ENCODE results near the gene BAK1.

BAK1 gene

DNA sequence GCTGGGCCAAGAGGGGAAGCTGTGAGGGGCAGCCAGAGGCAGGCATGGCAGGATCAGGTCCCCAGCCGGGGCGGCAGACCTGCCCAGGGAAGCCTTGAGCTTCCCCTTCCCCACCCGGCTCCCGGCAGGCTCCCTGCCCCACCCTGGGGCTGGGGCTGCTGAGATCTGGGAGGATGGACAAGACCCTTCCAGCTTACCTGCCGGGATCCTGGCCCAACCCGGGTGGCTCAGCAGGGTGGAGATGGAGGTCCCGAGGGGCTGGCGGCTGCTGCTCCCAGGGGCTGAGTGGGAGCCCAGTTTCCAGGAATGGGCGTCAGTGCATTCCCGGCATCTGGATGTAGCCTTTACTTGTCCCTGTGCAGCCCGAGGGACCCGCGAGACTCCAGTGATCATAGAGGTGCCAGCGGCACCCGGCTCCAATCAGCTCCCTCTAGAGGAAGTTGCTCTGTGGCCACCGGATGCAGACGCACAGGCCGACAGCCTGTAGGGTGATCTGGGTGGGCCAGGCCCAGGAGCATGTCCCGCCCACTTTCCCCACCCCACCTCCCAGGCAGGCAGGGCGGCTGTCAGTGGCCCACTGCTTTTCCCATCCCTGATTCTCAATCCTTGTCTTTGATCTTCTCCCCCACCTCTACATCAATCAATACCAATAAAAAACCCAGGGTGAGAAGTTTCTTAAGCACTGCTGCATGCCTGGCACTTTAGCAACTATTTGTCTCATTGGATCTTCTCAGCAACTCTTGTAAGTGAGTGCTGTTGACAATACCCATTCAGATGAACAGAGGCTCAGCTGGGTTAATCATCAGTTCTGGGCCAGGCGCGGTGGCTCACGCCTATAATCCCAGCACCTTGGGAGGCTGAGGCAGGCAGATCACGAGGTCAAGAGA, at the start of gene BAK1:
Gene BAK1, minus strand, starts transcription at position 449 of the 887 bp plus-strand sequence. CDS start 2,672 bp downstream, outside the sequence.
- peak; percentile 94 for DNase-seq (ENCODE audit: low spot score)

- no peak for DNase-seq (ENCODE audit: low spot score)
Measured at GRCh38 chr6:33628401-33628964, 48.4 kb upstream of the BAK1 start.

GRCh38 chr6:33627876-33628275, 47.8 kb upstream of the BAK1 start:
- DNase-seq (ENCODE audit: low spot score) = no peak

DNA sequence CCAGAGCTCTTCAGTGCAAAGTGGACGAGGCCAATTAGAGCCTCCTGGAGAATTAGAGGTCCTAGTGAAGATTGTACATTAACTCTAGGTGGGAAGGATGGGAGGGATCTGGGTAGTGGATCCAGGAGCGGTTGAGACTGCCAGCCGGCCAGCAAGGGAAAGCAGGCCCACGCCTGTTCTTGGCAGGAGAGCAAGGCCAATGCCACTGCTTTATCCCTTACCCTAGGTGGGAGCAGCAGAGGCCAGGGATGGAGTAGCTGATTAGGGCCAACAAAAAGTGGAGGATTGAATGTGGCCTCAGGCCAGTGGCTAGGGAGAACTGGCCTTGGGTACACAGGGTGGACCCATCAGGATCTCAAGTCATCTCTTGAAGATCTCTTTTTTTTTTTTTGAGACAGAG, 44.8 kb upstream of the BAK1 start:
- DNase-seq (ENCODE audit: low spot score) = no peak

- DNase-seq (ENCODE audit: low spot score) = no peak
Measured at GRCh38 chr6:33623895-33624381, 43.9 kb upstream of the BAK1 start.

DNA sequence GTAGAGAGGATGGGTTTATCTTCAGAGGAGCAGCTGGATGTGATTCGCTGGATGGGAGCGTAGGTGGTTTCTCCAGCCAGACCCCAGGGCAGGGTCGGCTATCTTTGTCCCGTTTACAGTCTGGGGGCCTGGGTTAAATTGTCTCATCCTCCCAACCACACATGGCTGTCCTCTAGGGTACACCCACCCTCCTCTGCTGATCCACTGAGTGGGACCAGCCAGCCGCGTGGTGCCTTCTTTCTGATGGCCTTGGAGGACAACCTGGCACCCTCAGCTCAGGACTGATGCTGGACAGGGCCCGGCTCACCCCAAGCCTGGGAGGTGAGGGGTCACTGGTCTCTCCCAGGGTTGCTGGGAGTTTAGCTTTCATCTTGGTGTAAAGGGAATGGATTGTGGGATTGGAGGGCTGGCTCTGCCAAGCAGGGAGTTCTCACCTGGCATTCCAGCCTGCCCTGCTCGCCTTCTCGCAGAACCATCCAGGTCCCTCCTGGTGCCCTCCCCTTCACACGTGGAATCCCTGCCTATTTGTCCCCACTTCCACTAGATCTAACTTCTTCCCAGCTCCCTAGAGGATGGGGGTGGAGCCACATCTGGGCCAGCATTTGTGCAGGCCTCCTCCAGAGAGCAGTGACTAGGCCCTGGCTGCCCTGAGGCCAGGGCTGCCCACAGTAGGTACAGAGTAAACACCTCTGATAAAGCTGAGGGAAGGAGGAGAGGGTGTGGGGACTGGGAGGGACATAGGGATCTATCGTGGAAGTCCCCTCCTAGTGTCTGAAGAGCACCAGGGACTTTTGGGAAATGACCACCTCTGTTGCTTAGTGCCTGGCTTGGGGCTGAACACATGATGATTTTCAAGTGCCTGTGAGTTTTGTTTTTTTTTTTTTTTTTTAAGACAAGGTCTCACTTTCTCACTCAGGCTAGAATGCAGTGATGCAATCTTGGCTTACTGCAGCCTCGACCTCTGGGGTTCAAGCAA, 42.7 kb upstream of the BAK1 start:
- no peak for DNase-seq (ENCODE audit: low spot score)

DNA sequence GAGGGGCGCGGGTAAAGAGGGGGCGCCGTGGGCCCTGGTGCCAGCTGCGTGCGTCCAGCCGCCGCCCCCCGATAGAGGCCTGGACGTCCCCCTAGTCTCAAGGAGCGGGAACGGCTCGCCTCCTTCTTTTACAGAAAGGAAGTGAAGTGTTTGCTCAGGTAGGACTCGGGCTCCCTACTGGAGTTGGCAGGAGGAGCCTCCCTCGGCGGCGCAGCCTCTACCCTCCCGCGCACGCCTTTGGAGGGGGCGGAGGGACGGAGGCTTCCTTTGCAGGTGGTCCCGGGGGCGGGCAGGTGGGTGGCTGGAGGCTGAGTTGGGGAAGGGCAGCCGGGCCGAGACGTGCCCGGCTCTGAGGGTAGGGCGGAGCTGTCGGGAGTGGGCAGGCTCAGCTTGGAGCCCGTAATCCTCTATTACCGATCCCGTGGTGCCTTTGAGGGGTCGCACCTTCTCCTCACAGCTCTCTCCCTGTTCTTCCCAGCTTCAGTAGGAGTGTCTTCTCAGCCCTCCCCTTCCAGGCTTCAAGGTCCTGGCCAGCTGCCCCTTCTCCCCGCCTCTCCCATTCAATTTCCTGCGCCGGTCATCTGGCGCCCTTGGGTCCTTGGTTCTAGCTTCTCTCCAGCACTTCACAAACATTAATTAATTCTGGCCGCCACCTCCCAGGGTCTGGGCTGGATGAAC, 41.8 kb upstream of the BAK1 start:
- no peak for DNase-seq (ENCODE audit: low spot score)

GRCh38 chr6:33620856-33621710, 41.0 kb upstream of the BAK1 start, which contains the start of gene ITPR3:
TSS of gene ITPR3 (plus strand) at chr6:33621322. CDS start at chr6:33621603, 281 bp downstream.
- no peak for DNase-seq (ENCODE audit: low spot score)

GRCh38 chr6:33620158-33620855, 40.2 kb upstream of the BAK1 start:
- DNase-seq (ENCODE audit: low spot score) = no peak

- no peak for DNase-seq (ENCODE audit: low spot score)
Measured at GRCh38 chr6:33619166-33619840, 39.2 kb upstream of the BAK1 start.

GRCh38 chr6:33616913-33617312, 36.8 kb upstream of the BAK1 start:
- DNase-seq (ENCODE audit: low spot score) = no peak

DNA sequence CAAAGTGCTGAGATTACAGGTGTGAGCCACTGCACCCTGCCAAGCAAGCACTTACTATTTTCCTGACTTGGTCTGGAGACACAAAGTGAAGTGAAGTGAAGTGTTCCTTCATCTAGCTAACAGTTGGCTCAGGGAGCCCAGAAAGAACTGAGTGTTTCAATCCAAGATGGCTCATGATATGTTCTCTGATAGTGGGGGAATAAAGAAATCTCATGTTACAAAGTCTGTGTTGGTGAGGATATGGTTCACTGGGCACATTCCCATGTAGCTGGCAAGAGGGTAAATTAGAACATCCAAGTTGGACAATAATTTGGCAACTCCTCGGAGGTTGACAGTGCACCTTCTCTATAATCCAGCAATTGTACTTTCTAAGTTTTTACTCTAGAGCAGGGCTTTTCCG, 36.0 kb upstream of the BAK1 start:
- no peak for DNase-seq (ENCODE audit: low spot score)

GRCh38 chr6:33613795-33614168, 33.7 kb upstream of the BAK1 start:
- DNase-seq (ENCODE audit: low spot score) = no peak

DNA sequence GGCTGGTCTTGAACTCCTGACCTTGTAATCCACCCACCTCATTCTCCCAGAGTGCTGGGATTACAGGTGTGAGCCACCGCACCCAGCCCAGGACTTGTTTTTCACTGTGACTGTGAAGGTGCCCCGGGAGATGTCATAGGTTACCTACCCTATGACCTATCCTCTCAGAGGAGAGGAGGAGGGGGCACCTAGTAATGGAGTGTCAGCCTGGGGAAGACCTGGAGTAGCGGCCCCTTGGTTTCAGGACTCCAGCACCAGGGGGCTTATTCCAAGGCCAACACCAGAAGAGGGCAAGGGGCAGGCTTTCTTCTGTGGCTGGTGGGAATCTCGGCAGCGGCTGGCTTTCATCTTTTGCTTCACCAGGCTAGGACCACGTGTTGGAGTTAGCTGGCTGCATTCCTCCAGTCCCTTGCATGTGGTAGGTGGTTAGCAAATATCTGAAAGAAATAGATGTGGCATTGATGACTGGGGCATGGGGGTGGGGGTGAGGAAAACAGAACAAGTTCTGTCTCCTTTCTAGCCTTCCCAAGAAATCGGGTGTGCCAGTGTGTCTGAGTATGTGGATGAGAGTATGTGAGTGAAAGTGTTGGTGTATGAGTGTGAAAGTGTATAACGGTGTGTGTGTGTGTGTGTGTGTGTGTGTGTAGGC, 33.2 kb upstream of the BAK1 start:
- DNase-seq (ENCODE audit: low spot score) = no peak

GRCh38 chr6:33610779-33611732, 31.0 kb upstream of the BAK1 start:
- peak; percentile 88 for DNase-seq (ENCODE audit: low spot score)

DNA sequence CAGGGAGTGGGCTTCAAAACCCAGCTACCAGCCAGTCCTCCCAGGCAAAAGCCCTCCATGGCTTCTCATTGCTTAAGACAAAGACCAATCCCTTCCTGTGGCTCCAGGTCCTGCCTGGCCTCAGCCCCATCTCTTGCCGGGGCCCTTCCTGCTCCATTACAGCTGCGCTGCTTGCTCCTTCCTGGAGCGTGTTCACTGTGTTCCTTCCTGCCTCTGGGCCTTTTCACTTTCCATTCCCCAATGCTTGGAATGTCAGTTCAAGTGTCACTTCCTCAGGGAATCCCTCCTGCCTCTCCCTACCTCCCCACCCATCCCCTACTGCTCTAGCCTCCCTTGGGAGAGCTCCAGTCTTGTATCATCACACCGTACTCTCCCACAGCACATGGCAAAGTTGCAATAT, 30.0 kb upstream of the BAK1 start:
- no peak for DNase-seq (ENCODE audit: low spot score)

- DNase-seq (ENCODE audit: low spot score) = no peak
Measured at GRCh38 chr6:33609528-33609927, 29.5 kb upstream of the BAK1 start.

GRCh38 chr6:33609019-33609418, 28.9 kb upstream of the BAK1 start:
- no peak for DNase-seq (ENCODE audit: low spot score)

Measured in pons (tissue), 1 donor.